Subcutaneous adipose tissue (tissue), 4 donors: ENCODE results near the gene PDLIM1. TPM values are rescaled to one million over a fixed set of nuclear protein-coding genes. Genes with fewer than 3 reads are reported as not detected.

Experiments
- total RNA-seq, 4 donors: library from RNA; depleted of rRNA; stranded (reverse); fragments of >200 nt; gene quantifications; one replicate each; pipeline ENCODE4 v1.1.0, GENCODE V29; 2016
- TF ChIP-seq, protein P1 (sequence below): fragments of 450-650 bp; IDR thresholded peaks from one replicate; pipeline ENCODE4 v1.5.1; 2016; ENCODE audit warnings: low read depth, mild to moderate bottlenecking, control low read depth, antibody characterized with exemption, moderate library complexity

Gene PDLIM1
- total RNA-seq, 4 donors from 2014 or later, result 79.2 to 118 (median 96.4) TPM

DNA sequence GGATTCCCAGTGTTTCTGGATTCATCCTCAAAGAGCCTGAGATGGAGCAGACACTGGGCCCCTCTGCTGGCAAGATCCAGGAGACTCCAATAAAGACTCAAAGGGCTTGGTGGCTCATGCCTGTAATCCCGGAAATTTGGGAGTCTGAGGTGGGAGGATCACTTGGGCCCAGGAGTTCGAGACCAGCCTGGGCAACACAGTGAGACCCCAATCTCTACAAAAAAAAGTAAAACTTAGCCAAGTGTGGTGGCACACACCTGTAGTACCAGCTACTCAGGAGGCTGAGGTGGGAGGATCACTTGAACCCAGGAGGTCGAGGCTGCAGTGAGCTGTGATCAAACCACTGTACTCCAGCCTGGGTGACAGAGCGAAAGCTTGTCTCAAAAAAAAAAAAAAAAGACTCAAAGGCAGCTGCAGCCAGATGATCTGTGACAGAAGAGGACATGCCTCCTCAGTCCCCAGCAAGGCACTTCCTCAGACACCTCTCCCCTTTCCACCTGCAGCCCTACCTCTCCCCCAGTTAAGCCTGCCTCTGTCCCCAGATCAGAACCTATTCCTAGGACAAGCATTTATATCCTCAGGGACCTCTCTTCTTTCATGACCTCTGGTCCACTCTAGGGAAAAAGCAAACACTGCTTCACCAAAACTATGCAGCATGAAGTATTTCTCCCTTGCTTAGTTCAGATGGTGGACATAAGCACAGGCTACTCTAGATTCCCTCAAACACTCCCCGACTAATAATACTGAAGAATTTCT lies 27.9 kb downstream of the PDLIM1 start:
- TF ChIP-seq, protein P1, sequence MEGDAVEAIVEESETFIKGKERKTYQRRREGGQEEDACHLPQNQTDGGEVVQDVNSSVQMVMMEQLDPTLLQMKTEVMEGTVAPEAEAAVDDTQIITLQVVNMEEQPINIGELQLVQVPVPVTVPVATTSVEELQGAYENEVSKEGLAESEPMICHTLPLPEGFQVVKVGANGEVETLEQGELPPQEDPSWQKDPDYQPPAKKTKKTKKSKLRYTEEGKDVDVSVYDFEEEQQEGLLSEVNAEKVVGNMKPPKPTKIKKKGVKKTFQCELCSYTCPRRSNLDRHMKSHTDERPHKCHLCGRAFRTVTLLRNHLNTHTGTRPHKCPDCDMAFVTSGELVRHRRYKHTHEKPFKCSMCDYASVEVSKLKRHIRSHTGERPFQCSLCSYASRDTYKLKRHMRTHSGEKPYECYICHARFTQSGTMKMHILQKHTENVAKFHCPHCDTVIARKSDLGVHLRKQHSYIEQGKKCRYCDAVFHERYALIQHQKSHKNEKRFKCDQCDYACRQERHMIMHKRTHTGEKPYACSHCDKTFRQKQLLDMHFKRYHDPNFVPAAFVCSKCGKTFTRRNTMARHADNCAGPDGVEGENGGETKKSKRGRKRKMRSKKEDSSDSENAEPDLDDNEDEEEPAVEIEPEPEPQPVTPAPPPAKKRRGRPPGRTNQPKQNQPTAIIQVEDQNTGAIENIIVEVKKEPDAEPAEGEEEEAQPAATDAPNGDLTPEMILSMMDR, result no peak

GRCh38 chr10:95261926-95262325 lies 28.9 kb downstream of the PDLIM1 start:
- TF ChIP-seq, protein P1, result no peak

GRCh38 chr10:95260909-95261552 lies 29.8 kb downstream of the PDLIM1 start:
- TF ChIP-seq, protein P1, result no peak

DNA sequence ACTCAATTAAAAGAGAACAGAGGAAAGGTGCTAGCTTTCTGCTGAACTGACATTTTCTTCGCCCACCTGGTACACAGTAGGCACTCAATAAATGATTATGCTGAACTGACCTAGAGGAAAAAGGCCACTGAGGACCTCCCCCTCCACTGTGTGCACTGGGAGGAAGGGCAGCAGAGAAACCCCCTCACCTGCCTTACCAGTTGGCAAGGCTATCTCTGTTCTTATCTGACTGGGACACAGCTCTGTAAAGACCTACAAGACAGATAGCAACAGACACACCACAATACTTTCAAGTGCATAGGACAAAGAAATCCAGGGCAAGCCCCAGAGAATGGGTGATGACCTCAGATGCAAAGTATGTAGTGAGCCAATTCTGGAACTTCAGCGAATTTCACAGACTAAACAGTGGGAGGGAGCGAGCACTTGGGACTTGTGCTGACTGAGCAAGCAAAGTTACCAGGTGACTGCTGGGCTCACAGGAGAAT lies 30.4 kb downstream of the PDLIM1 start:
- TF ChIP-seq, protein P1, result no peak

GRCh38 chr10:95257849-95258248 lies 33.0 kb downstream of the PDLIM1 start:
- TF ChIP-seq, protein P1, result no peak

DNA sequence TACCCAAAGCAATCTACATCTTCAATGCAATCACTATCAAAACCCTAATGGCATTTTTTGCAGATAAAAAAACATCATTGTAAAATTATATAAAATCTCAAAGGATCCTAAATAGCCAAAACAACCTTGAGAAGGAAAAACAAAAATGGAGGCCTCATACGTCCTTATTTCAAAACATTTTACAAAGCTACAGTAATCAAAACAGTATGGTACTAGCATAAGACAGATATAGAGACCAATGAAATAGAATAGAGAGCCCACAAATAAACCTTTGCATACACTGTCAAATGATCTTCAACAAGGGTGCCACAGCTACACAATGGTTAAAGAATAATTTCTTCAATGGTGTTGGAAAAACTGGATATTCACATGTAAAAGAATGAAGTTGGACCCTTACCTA lies 34.5 kb downstream of the PDLIM1 start:
- TF ChIP-seq, protein P1, result no peak

DNA sequence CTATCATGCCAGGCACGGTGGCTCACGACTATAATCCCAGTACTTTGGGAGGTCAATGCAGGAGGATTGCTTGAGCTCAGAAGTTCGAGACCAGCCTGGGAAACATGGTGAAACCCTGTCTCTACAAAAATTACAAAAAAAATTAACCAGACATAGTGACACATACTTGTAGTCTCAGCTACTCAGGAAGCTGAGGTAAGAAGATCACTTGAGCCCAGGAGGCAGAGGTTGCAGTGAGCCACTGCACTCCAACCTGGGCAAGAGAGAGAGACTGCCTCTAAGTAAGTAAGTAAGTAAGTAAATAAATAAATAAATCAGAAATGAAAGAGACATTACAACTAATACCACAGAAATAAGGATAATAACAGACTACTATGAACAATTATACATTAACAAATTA lies 36.2 kb downstream of the PDLIM1 start:
- TF ChIP-seq, protein P1, result no peak
